Measurements from ENCODE around the gene GMDS. TPM values are rescaled to one million over a fixed set of nuclear protein-coding genes. Genes with fewer than 3 reads are reported as not detected.
A peak's percentile ranks its signal among the peaks of the same experiment; 100 is the strongest.

Gene GMDS
- total RNA-seq, 1 donor from 2014 or later: 7.8 TPM

- H3K27ac ChIP-seq (ENCODE audit: low read depth, low read length): no peak overlapping the region
- H3K9ac ChIP-seq (ENCODE audit: low read depth in 1 of 3, low read length in 3 of 3): peak overlapping the region; percentile 63 to 96 (median 79)
- no peaks in the 10 kb centered on the region for H3K27me3 ChIP-seq (ENCODE audit: control insufficient read depth in 3 of 3, insufficient read depth in 3 of 3, low read length in 3 of 3)
- peaks cover 0 to 7% (median 6%) of the 10 kb centered on the region in 3 donors for H3K36me3 ChIP-seq (ENCODE audit: control insufficient read depth in 3 of 3, insufficient read depth in 3 of 3, low read length in 3 of 3)
- peak overlapping the region; percentile 78 to 93 (median 87) for H3K4me3 ChIP-seq (ENCODE audit: low read length in 3 of 3)
- H3K4me1 ChIP-seq (ENCODE audit: control insufficient read depth in 3 of 3, insufficient read depth in 3 of 3, low read length in 3 of 3): peaks cover 10 to 21% (median 11%) of the 10 kb centered on the region in 3 donors
- H3K9me3 ChIP-seq (ENCODE audit: control insufficient read depth in 3 of 3, low read length in 3 of 3): no peaks in the 10 kb centered on the region
Observed at GRCh38 chr6:2244261-2245102, 923 bp downstream of the GMDS start.

GRCh38 chr6:2242311-2242710, 3.1 kb downstream of the GMDS start:
- H3K9me3 ChIP-seq (ENCODE audit: control insufficient read depth in 3 of 3, low read length in 3 of 3): no peaks in the 10 kb centered on the region
- H3K36me3 ChIP-seq (ENCODE audit: control insufficient read depth in 3 of 3, insufficient read depth in 3 of 3, low read length in 3 of 3): no peaks in the 10 kb centered on the region
- no peak overlapping the region for H3K4me3 ChIP-seq (ENCODE audit: low read length in 3 of 3)
- H3K4me1 ChIP-seq (ENCODE audit: control insufficient read depth in 3 of 3, insufficient read depth in 3 of 3, low read length in 3 of 3): peaks cover 10 to 21% (median 11%) of the 10 kb centered on the region in 3 donors
- H3K27ac ChIP-seq (ENCODE audit: low read depth, low read length): no peak overlapping the region
- H3K27me3 ChIP-seq (ENCODE audit: control insufficient read depth in 3 of 3, insufficient read depth in 3 of 3, low read length in 3 of 3): no peaks in the 10 kb centered on the region
- H3K9ac ChIP-seq (ENCODE audit: low read depth in 1 of 3, low read length in 3 of 3): no peak overlapping the region

GRCh38 chr6:2240961-2241360, 4.4 kb downstream of the GMDS start:
- peaks cover 5 to 18% (median 6%) of the 10 kb centered on the region in 3 donors for H3K4me1 ChIP-seq (ENCODE audit: control insufficient read depth in 3 of 3, insufficient read depth in 3 of 3, low read length in 3 of 3)
- no peak overlapping the region for H3K27ac ChIP-seq (ENCODE audit: low read depth, low read length)
- no peak overlapping the region for H3K4me3 ChIP-seq (ENCODE audit: low read length in 3 of 3)
- H3K9me3 ChIP-seq (ENCODE audit: control insufficient read depth in 3 of 3, low read length in 3 of 3): no peaks in the 10 kb centered on the region
- H3K9ac ChIP-seq (ENCODE audit: low read depth in 1 of 3, low read length in 3 of 3): no peak overlapping the region
- no peaks in the 10 kb centered on the region for H3K27me3 ChIP-seq (ENCODE audit: control insufficient read depth in 3 of 3, insufficient read depth in 3 of 3, low read length in 3 of 3)
- H3K36me3 ChIP-seq (ENCODE audit: control insufficient read depth in 3 of 3, insufficient read depth in 3 of 3, low read length in 3 of 3): no peaks in the 10 kb centered on the region

GRCh38 chr6:2237001-2237400, 8.4 kb downstream of the GMDS start:
- no peaks in the 10 kb centered on the region for H3K27me3 ChIP-seq (ENCODE audit: control insufficient read depth in 3 of 3, insufficient read depth in 3 of 3, low read length in 3 of 3)
- no peaks in the 10 kb centered on the region for H3K36me3 ChIP-seq (ENCODE audit: control insufficient read depth in 3 of 3, insufficient read depth in 3 of 3, low read length in 3 of 3)
- no peak overlapping the region for H3K9ac ChIP-seq (ENCODE audit: low read depth in 1 of 3, low read length in 3 of 3)
- H3K4me1 ChIP-seq (ENCODE audit: control insufficient read depth in 3 of 3, insufficient read depth in 3 of 3, low read length in 3 of 3): peaks cover 0 to 3% (median 0%) of the 10 kb centered on the region in 3 donors
- no peaks in the 10 kb centered on the region for H3K9me3 ChIP-seq (ENCODE audit: control insufficient read depth in 3 of 3, low read length in 3 of 3)
- H3K27ac ChIP-seq (ENCODE audit: low read depth, low read length): no peak overlapping the region
- H3K4me3 ChIP-seq (ENCODE audit: low read length in 3 of 3): no peak overlapping the region

GRCh38 chr6:2235777-2236495, 9.5 kb downstream of the GMDS start:
- H3K4me3 ChIP-seq (ENCODE audit: low read length in 3 of 3): no peak overlapping the region
- no peaks in the 10 kb centered on the region for H3K9me3 ChIP-seq (ENCODE audit: control insufficient read depth in 3 of 3, low read length in 3 of 3)
- H3K9ac ChIP-seq (ENCODE audit: low read depth in 1 of 3, low read length in 3 of 3): no peak overlapping the region
- H3K36me3 ChIP-seq (ENCODE audit: control insufficient read depth in 3 of 3, insufficient read depth in 3 of 3, low read length in 3 of 3): no peaks in the 10 kb centered on the region
- peaks cover 0 to 8% (median 2%) of the 10 kb centered on the region in 3 donors for H3K4me1 ChIP-seq (ENCODE audit: control insufficient read depth in 3 of 3, insufficient read depth in 3 of 3, low read length in 3 of 3)
- H3K27me3 ChIP-seq (ENCODE audit: control insufficient read depth in 3 of 3, insufficient read depth in 3 of 3, low read length in 3 of 3): no peaks in the 10 kb centered on the region
- no peak overlapping the region for H3K27ac ChIP-seq (ENCODE audit: low read depth, low read length)

GRCh38 chr6:2232445-2232844, 13.0 kb downstream of the GMDS start:
- Histone ChIP-seq H3K9me3 (ENCODE audit: control insufficient read depth in 3 of 3, low read length in 3 of 3) (no peaks in the 10 kb centered on the region), H3K4me3 (ENCODE audit: low read length in 3 of 3) (no peak overlapping the region), H3K4me1 (ENCODE audit: control insufficient read depth in 3 of 3, insufficient read depth in 3 of 3, low read length in 3 of 3) (peaks cover 0 to 8% (median 2%) of the 10 kb centered on the region in 3 donors), H3K27me3 (ENCODE audit: control insufficient read depth in 3 of 3, insufficient read depth in 3 of 3, low read length in 3 of 3) (no peaks in the 10 kb centered on the region), H3K27ac (ENCODE audit: low read depth, low read length) (no peak overlapping the region), H3K9ac (ENCODE audit: low read depth in 1 of 3, low read length in 3 of 3) (no peak overlapping the region), H3K36me3 (ENCODE audit: control insufficient read depth in 3 of 3, insufficient read depth in 3 of 3, low read length in 3 of 3) (no peaks in the 10 kb centered on the region)

GRCh38 chr6:2231438-2231837, 14.0 kb downstream of the GMDS start:
- H3K36me3 ChIP-seq (ENCODE audit: control insufficient read depth in 3 of 3, insufficient read depth in 3 of 3, low read length in 3 of 3): no peaks in the 10 kb centered on the region
- H3K9me3 ChIP-seq (ENCODE audit: control insufficient read depth in 3 of 3, low read length in 3 of 3): no peaks in the 10 kb centered on the region
- no peak overlapping the region for H3K27ac ChIP-seq (ENCODE audit: low read depth, low read length)
- H3K27me3 ChIP-seq (ENCODE audit: control insufficient read depth in 3 of 3, insufficient read depth in 3 of 3, low read length in 3 of 3): no peaks in the 10 kb centered on the region
- peaks cover 0 to 5% (median 2%) of the 10 kb centered on the region in 3 donors for H3K4me1 ChIP-seq (ENCODE audit: control insufficient read depth in 3 of 3, insufficient read depth in 3 of 3, low read length in 3 of 3)
- H3K4me3 ChIP-seq (ENCODE audit: low read length in 3 of 3): no peak overlapping the region
- H3K9ac ChIP-seq (ENCODE audit: low read depth in 1 of 3, low read length in 3 of 3): no peak overlapping the region

GRCh38 chr6:2230659-2231277, 14.6 kb downstream of the GMDS start:
- no peaks in the 10 kb centered on the region for H3K27me3 ChIP-seq (ENCODE audit: control insufficient read depth in 3 of 3, insufficient read depth in 3 of 3, low read length in 3 of 3)
- no peak overlapping the region for H3K9ac ChIP-seq (ENCODE audit: low read depth in 1 of 3, low read length in 3 of 3)
- no peaks in the 10 kb centered on the region for H3K36me3 ChIP-seq (ENCODE audit: control insufficient read depth in 3 of 3, insufficient read depth in 3 of 3, low read length in 3 of 3)
- H3K27ac ChIP-seq (ENCODE audit: low read depth, low read length): no peak overlapping the region
- H3K4me1 ChIP-seq (ENCODE audit: control insufficient read depth in 3 of 3, insufficient read depth in 3 of 3, low read length in 3 of 3): peaks cover 0 to 5% (median 2%) of the 10 kb centered on the region in 3 donors
- H3K9me3 ChIP-seq (ENCODE audit: control insufficient read depth in 3 of 3, low read length in 3 of 3): no peaks in the 10 kb centered on the region
- H3K4me3 ChIP-seq (ENCODE audit: low read length in 3 of 3): no peak overlapping the region

- Histone ChIP-seq H3K27me3 (ENCODE audit: control insufficient read depth in 3 of 3, insufficient read depth in 3 of 3, low read length in 3 of 3) (no peaks in the 10 kb centered on the region), H3K27ac (ENCODE audit: low read depth, low read length) (no peak overlapping the region), H3K9ac (ENCODE audit: low read depth in 1 of 3, low read length in 3 of 3) (no peak overlapping the region), H3K9me3 (ENCODE audit: control insufficient read depth in 3 of 3, low read length in 3 of 3) (no peaks in the 10 kb centered on the region), H3K36me3 (ENCODE audit: control insufficient read depth in 3 of 3, insufficient read depth in 3 of 3, low read length in 3 of 3) (no peaks in the 10 kb centered on the region), H3K4me1 (ENCODE audit: control insufficient read depth in 3 of 3, insufficient read depth in 3 of 3, low read length in 3 of 3) (peaks cover 0 to 5% (median 4%) of the 10 kb centered on the region in 3 donors), H3K4me3 (ENCODE audit: low read length in 3 of 3) (no peak overlapping the region)
Observed at GRCh38 chr6:2229742-2230141, 15.7 kb downstream of the GMDS start.

Data from skeletal muscle tissue (tissue), 4 donors.